ENCODE data around the gene SNRK.

- TF ChIP-seq CTCF (IDR thresholded peaks at IDR 0.05; ENCODE audit: low read depth, low read length): no peak
- no peak for TF ChIP-seq EZH2phosphoT487 (IDR thresholded peaks at IDR 0.05; ENCODE audit: low read depth)
Observed at GRCh38 chr3:43335799-43336198, 49.5 kb downstream of the SNRK start.

All from OCI-LY3 (cell line).